PC-3 (cell line): Measurements from ENCODE around the gene TMF1. TPM values are rescaled to one million over a fixed set of nuclear protein-coding genes. Genes with fewer than 3 reads are reported as not detected.

Experiments
- ATAC-seq: fragments of 200-7000 bp; cut with Tn5 transposase; 2 replicates; pipeline ENCODE4 v1.9.1; 2020; ENCODE audit warnings: mild to moderate bottlenecking, moderate library complexity
- BruUV-seq: library from RNA; stranded (reverse); fragments of 400-500 nt; replicated peaks from 2 replicates; lab custom pipeline; 2021; lab: Mats Ljungman, UMichigan
- CTCF ChIA-PET: fragments of 300-600 bp; sonication (Branson Sonifier 250); formaldehyde crosslinking; loops from one replicate; lab custom pipeline; 2022; ENCODE audit warnings: antibody characterized with exemption; lab: Charles Lee
- POLR2A ChIA-PET: fragments of 300-600 bp; sonication (Branson Sonifier 250); formaldehyde crosslinking; loops from one replicate; lab custom pipeline; 2022; ENCODE audit warnings: antibody characterized with exemption; ENCODE audit not compliant: unreplicated experiment; lab: Charles Lee
- DNase-seq: peaks from one replicate; pipeline ENCODE4 v3.0.0-alpha.2; 2015
- H2AFZ ChIP-seq: fragments of 300-600 bp; sonication (generic); 2 replicates; pipeline ENCODE4 v1.6.0; 2016; ENCODE audit warnings: antibody characterized with exemption, low read length
- H3F3A ChIP-seq: fragments of 300-600 bp; sonication (generic); one replicate; pipeline ENCODE4 v1.6.0; 2017; ENCODE audit warnings: antibody characterized with exemption, low read length, control low read depth, mild to moderate bottlenecking; ENCODE audit not compliant: unreplicated experiment
- H3K27ac ChIP-seq: fragments of 300-600 bp; sonication (generic); 2 replicates; pipeline ENCODE4 v1.5.1; 2016; ENCODE audit warnings: mild to moderate bottlenecking, low read length
- H3K27me3 ChIP-seq: fragments of 300-600 bp; sonication (generic); 2 replicates; pipeline ENCODE4 v1.6.1; 2016; ENCODE audit warnings: low read length, mixed read lengths
- H3K36me3 ChIP-seq: fragments of 300-600 bp; sonication (generic); 2 replicates; pipeline ENCODE4 v1.6.1; 2016; ENCODE audit warnings: low read depth, mixed run types, low read length, mixed read lengths
- H3K4me1 ChIP-seq: fragments of 300-600 bp; sonication (generic); 2 replicates; pipeline ENCODE4 v1.5.1; 2016; ENCODE audit warnings: low read length; ENCODE audit not compliant: insufficient read depth
- H3K4me2 ChIP-seq: fragments of 300-600 bp; sonication (generic); 2 replicates; pipeline ENCODE4 v1.6.0; 2016; ENCODE audit warnings: low read length
- H3K4me3 ChIP-seq: fragments of 300-600 bp; sonication (generic); 2 replicates; pipeline ENCODE4 v1.5.1; 2016; ENCODE audit warnings: mild to moderate bottlenecking, low read length, mixed read lengths
- H3K79me2 ChIP-seq: fragments of 300-600 bp; sonication (generic); 2 replicates; pipeline ENCODE4 v1.6.1; 2017; ENCODE audit warnings: low read length, mixed read lengths
- H3K9ac ChIP-seq: fragments of 300-600 bp; sonication (generic); 2 replicates; pipeline ENCODE4 v1.6.0; 2016; ENCODE audit warnings: mild to moderate bottlenecking, low read length
- H3K9me2 ChIP-seq: fragments of 300-600 bp; sonication (generic); replicated peaks from 2 replicates; pipeline ENCODE4 v1.6.1; 2016; ENCODE audit warnings: mixed run types, low read length, mixed read lengths
- H3K9me3 ChIP-seq: fragments of 300-600 bp; sonication (generic); 2 replicates; pipeline ENCODE4 v1.6.1; 2016; ENCODE audit warnings: low read length, mixed read lengths
- H4K20me1 ChIP-seq: fragments of 300-600 bp; sonication (generic); 2 replicates; pipeline ENCODE4 v1.6.1; 2016; ENCODE audit warnings: low read length, mixed read lengths
- CTCF ChIP-seq: fragments of 300-600 bp; sonication (generic); conservative IDR thresholded peaks from 2 replicates; pipeline ENCODE4 v1.5.1; 2017; ENCODE audit warnings: antibody characterized with exemption, low read depth, mild to moderate bottlenecking, low read length
- EZH2 ChIP-seq: fragments of 300-600 bp; sonication (generic); IDR thresholded peaks from one replicate; pipeline ENCODE4 v1.6.1; 2017; ENCODE audit warnings: antibody characterized with exemption, mild to moderate bottlenecking, low read length; ENCODE audit not compliant: unreplicated experiment
- EZH2phosphoT487 ChIP-seq: fragments of 300-600 bp; sonication (generic); IDR thresholded peaks from 2 replicates; pipeline ENCODE4 v1.6.1; 2018; ENCODE audit warnings: mild to moderate bottlenecking, antibody characterized with exemption, low read length, borderline replicate concordance
- intact Hi-C: fragments of 100-400 bp; cut with micrococcal nuclease; formaldehyde crosslinking; loops from 2 replicates; pipeline ENCODE4 v1.9.0; 2023
- total RNA-seq: library from RNA; depleted of rRNA; stranded (reverse); fragments of >200 nt; gene quantifications from 2 replicates; pipeline ENCODE4 v1.2.3, GENCODE V29; 2014

TMF1 gene
- total RNA-seq, 1 experiment from 2014 or later = 7.2 TPM

- intact Hi-C loops = no loop called here
- Histone ChIP-seq H3K9ac (no peak overlapping the region), H3F3A (no peaks in the 10 kb centered on the region), H3K27ac (no peak overlapping the region; the same call in 1 of the 2 replicates), H4K20me1 (no peaks in the 10 kb centered on the region), H2AFZ (no peak overlapping the region), H3K9me2 (no peaks in the 10 kb centered on the region), H3K79me2 (peaks cover 49% of the 10 kb centered on the region), H3K36me3 (no peaks in the 10 kb centered on the region), H3K4me3 (no peak overlapping the region), H3K4me2 (peak overlapping the region; percentile 73), H3K9me3 (no peaks in the 10 kb centered on the region), H3K4me1 (peaks cover 31% of the 10 kb centered on the region), H3K27me3 (no peaks in the 10 kb centered on the region)
- ChIA-PET CTCF (no interaction called here), POLR2A (no interaction called here)
- peak; percentile 9; the same call in 1 of the 2 replicates for ATAC-seq
- peak; percentile 54 for DNase-seq
- no TSS peak for BruUV-seq
- no peak for TF ChIP-seq EZH2
- TF ChIP-seq CTCF = no peak
- TF ChIP-seq EZH2phosphoT487 = no peak
Observed at GRCh38 chr3:69090021-69090420, 37.9 kb upstream of the TMF1 start.

GRCh38 chr3:69088063-69088462 is 35.9 kb upstream of the TMF1 start:
- ChIA-PET CTCF (interaction anchor here (0.6 kb wide), 1 partner anchor 70 kb away, joined by 11 read pairs; no protein-coding TSS in a partner anchor), POLR2A (no interaction called here)
- Histone ChIP-seq H3K79me2 (peaks cover 50% of the 10 kb centered on the region), H2AFZ (no peak overlapping the region), H3K4me1 (peaks cover 43% of the 10 kb centered on the region), H3K4me3 (no peak overlapping the region), H3K27ac (no peak overlapping the region), H3K9ac (no peak overlapping the region), H3K27me3 (no peaks in the 10 kb centered on the region), H3K36me3 (no peaks in the 10 kb centered on the region), H3F3A (no peaks in the 10 kb centered on the region), H4K20me1 (no peaks in the 10 kb centered on the region), H3K9me3 (no peaks in the 10 kb centered on the region), H3K4me2 (peak overlapping the region; percentile 73), H3K9me2 (no peaks in the 10 kb centered on the region)
- ATAC-seq (no peak), DNase-seq (peak; percentile 13)
- TF ChIP-seq CTCF = no peak
- no peak for TF ChIP-seq EZH2phosphoT487
- TF ChIP-seq EZH2 = no peak
- intact Hi-C loops = loop anchor here (5.0 kb wide), 1 partner anchor 36 kb away; the partner anchor contains the start of gene TMF1
- BruUV-seq = no TSS peak

- no peaks in the 10 kb centered on the region for H4K20me1 ChIP-seq
- no TSS peak for BruUV-seq
- DNase-seq = no peak
Observed at GRCh38 chr3:69087030-69087791, 35.1 kb upstream of the TMF1 start.

More at GRCh38 chr3:69087030-69087791, 35.1 kb upstream of the TMF1 start:
- no peaks in the 10 kb centered on the region for H3K36me3 ChIP-seq
- H3K4me3 ChIP-seq = peak overlapping the region; percentile 85
- ATAC-seq = no peak
- H3K4me2 ChIP-seq = peak overlapping the region; percentile 99
- no peaks in the 10 kb centered on the region for H3K9me3 ChIP-seq
- H3K79me2 ChIP-seq = peaks cover 50% of the 10 kb centered on the region
- H3F3A ChIP-seq = no peaks in the 10 kb centered on the region
- TF ChIP-seq CTCF (no peak), EZH2phosphoT487 (no peak), EZH2 (no peak)
- H3K9ac ChIP-seq = peak overlapping the region; percentile 94
- intact Hi-C loops = loop anchor here (2.0 to 5.0 kb wide), 2 partner anchors 34 to 35 kb away; partner anchors contain the start of gene TMF1
- ChIA-PET POLR2A (no interaction called here), CTCF (interaction anchor here (0.6 kb wide), 1 partner anchor 71 kb away, joined by 11 read pairs; no protein-coding TSS in a partner anchor)
- no peaks in the 10 kb centered on the region for H3K9me2 ChIP-seq
- peaks cover 48% of the 10 kb centered on the region for H3K4me1 ChIP-seq
- H3K27ac ChIP-seq = peak overlapping the region; percentile 99
- H2AFZ ChIP-seq = no peak overlapping the region
- no peaks in the 10 kb centered on the region for H3K27me3 ChIP-seq
